Sigmoid colon (tissue), 4 donors: ENCODE measurements around the gene CTDSPL2.

Experiments used
- EP300 ChIP-seq, 4 donors: sonication (generic); formaldehyde crosslinking; IDR thresholded peaks; one replicate each; pipeline ENCODE4 v1.6.1; 2017; ENCODE audit warnings: antibody characterized with exemption in 4 of 4
- POLR2A ChIP-seq, 2 donors: fragments of 450-650 bp; IDR thresholded peaks; one replicate each; pipeline ENCODE4 v1.6.1; 2016; ENCODE audit warnings: antibody characterized with exemption in 2 of 2, mild to moderate bottlenecking in 2 of 2, moderate library complexity in 2 of 2
- POLR2AphosphoS5 ChIP-seq, 4 donors: sonication (generic); formaldehyde crosslinking; IDR thresholded peaks; one replicate each; pipeline ENCODE4 v1.6.1; 2017; ENCODE audit warnings: antibody characterized with exemption in 4 of 4
- TF ChIP-seq, protein P1 (sequence below), 4 experiments: fragments of 450-650 bp in 3 of 4; fragments of 200-600 bp in 1 of 4; IDR thresholded peaks; one replicate each; pipeline ENCODE4 v1.5.1; 2016 to 2019; ENCODE audit warnings: antibody characterized with exemption in 4 of 4, mild to moderate bottlenecking in 3 of 4, moderate library complexity in 2 of 4

DNA sequence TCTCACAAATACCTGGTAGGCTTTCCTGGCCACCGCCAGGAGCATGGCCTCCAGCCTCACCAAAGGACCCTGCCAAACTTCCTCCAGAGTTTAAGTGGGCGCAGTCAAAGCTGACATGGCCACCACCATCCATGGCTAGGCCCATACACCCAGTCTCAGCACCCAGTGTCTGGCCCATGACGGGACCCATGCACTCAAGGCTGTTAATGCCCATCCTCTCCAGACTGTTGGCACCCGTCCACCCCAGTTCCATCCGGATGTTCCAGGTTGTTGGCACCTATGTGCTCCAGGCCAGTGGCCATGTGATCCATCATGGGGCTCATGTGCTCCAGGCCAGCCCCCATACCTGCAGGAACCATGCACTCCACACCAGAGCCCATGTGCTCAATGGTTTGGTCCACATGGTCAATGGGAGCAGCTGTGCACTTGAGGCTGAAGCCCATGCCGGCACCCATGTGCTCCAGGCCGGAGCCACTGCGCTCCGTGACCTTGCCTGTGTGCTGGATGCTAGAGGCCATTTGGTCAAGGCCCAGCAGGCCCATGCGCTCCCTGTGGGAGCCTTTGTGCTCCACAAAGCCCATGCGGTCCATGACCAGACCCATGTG, 20.4 kb downstream of the CTDSPL2 start:
- TF ChIP-seq, protein P1, sequence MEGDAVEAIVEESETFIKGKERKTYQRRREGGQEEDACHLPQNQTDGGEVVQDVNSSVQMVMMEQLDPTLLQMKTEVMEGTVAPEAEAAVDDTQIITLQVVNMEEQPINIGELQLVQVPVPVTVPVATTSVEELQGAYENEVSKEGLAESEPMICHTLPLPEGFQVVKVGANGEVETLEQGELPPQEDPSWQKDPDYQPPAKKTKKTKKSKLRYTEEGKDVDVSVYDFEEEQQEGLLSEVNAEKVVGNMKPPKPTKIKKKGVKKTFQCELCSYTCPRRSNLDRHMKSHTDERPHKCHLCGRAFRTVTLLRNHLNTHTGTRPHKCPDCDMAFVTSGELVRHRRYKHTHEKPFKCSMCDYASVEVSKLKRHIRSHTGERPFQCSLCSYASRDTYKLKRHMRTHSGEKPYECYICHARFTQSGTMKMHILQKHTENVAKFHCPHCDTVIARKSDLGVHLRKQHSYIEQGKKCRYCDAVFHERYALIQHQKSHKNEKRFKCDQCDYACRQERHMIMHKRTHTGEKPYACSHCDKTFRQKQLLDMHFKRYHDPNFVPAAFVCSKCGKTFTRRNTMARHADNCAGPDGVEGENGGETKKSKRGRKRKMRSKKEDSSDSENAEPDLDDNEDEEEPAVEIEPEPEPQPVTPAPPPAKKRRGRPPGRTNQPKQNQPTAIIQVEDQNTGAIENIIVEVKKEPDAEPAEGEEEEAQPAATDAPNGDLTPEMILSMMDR (IDR thresholded peaks at IDR 0.05), result no peak
- TF ChIP-seq EP300 (IDR thresholded peaks at IDR 0.05) (no peak), POLR2AphosphoS5 (IDR thresholded peaks at IDR 0.05) (no peak), POLR2A (IDR thresholded peaks at IDR 0.05) (no peak)
